Measurements from ENCODE around the gene VAC14. TPM values are rescaled to one million over a fixed set of nuclear protein-coding genes. Genes with fewer than 3 reads are reported as not detected.

Gene VAC14
- total and polyA plus RNA-seq, 3 donors from 2014 or later = 41.0 to 80.5 (median 61.8) TPM

DNA sequence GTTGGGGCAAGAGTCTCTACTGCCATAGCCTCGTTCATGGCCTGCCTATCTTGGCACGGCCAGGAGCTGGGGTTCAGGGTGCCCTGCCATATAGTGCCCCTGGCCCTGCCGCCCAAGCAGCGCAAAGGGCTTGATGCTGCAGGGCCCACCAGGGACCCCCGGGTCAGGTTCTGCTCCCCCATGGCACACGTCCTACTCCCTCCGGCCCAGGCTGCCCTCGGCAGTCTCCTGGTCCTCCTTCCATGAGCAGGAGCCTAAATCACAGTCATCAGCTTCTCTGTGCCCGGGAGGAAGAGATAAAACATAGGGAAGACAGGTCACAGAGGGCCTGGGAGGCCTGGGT is 59.2 kb downstream of the VAC14 start:
- Histone ChIP-seq H3K27ac (no peak overlapping the region), H3K9me3 (no peaks in the 10 kb centered on the region), H3K36me3 (ENCODE audit: low read depth, missing control alignments) (no peaks in the 10 kb centered on the region), H3K4me1 (peaks cover 35% of the 10 kb centered on the region), H3K4me3 (no peak overlapping the region), H3K27me3 (no peaks in the 10 kb centered on the region)
- DNase-seq = no peak
- intact Hi-C loops (cut with DNase I; ENCODE audit: low total_unique reads) = no loop called here
- 85 to 100% methylated on average over 1 to 9 of the region's 9 CpGs for WGBS, 2 donors
- TF ChIP-seq, protein P1, sequence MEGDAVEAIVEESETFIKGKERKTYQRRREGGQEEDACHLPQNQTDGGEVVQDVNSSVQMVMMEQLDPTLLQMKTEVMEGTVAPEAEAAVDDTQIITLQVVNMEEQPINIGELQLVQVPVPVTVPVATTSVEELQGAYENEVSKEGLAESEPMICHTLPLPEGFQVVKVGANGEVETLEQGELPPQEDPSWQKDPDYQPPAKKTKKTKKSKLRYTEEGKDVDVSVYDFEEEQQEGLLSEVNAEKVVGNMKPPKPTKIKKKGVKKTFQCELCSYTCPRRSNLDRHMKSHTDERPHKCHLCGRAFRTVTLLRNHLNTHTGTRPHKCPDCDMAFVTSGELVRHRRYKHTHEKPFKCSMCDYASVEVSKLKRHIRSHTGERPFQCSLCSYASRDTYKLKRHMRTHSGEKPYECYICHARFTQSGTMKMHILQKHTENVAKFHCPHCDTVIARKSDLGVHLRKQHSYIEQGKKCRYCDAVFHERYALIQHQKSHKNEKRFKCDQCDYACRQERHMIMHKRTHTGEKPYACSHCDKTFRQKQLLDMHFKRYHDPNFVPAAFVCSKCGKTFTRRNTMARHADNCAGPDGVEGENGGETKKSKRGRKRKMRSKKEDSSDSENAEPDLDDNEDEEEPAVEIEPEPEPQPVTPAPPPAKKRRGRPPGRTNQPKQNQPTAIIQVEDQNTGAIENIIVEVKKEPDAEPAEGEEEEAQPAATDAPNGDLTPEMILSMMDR (IDR thresholded peaks at IDR 0.05) = no peak
- TF ChIP-seq POLR2A (IDR thresholded peaks at IDR 0.05) = no peak

DNA sequence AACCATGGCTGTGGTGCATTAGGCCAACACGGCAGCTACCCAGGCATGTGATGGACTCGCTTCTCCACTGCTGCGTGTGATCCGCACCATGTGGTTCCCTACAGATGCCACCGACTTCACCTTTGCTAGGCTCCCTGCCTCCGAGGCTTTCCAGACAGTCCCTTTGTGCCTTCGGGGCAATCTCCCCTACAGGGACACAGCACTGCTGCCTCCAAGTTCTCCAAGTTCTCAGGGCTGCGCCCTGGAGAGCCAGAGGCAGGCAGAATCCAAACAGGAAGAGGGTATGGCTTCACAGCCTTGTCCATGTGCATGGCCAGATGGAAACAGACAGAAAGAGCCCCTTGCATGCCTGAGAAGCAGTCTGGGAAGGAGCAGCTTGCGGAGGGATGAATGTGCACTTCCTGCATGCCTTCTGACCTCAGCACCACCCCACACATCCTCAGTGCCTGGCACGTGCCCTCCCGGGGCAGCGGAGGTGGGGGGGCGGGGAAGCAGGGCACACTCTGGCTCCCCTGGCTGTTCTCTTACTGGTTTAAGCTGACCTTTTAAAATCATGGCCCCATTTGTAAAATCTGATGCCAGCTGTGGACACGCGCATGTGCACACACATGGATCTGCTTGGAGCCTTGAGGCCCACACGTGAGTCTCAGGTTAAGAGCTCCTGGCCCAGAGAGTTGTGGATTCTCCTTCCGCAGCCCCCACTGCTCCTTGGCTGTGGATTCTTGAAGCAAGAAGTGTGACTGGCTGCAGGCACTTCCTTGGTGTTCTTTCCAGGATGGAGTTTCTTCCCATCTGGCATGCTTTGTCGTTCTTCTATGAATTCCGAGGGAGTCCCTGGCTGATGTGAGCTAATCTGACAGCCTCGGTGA is 59.8 kb downstream of the VAC14 start:
- H3K27ac ChIP-seq = no peak overlapping the region
- no peaks in the 10 kb centered on the region for H3K9me3 ChIP-seq
- no peak for DNase-seq
- intact Hi-C loops (cut with DNase I; ENCODE audit: low total_unique reads) = no loop called here
- H3K4me3 ChIP-seq = no peak overlapping the region
- H3K36me3 ChIP-seq (ENCODE audit: low read depth, missing control alignments) = no peaks in the 10 kb centered on the region
- TF ChIP-seq POLR2A (IDR thresholded peaks at IDR 0.05) = no peak
- TF ChIP-seq, protein P1 (IDR thresholded peaks at IDR 0.05) = no peak
- peaks cover 29% of the 10 kb centered on the region for H3K4me1 ChIP-seq
- H3K27me3 ChIP-seq = no peaks in the 10 kb centered on the region
- WGBS, 2 donors = 81 to 89% methylated on average over 13 to 20 of the region's 20 CpGs

- TF ChIP-seq, protein P1 (IDR thresholded peaks at IDR 0.05) = no peak
- TF ChIP-seq POLR2A (IDR thresholded peaks at IDR 0.05) = no peak
- Histone ChIP-seq H3K4me1 (peaks cover 25% of the 10 kb centered on the region), H3K36me3 (ENCODE audit: low read depth, missing control alignments) (no peaks in the 10 kb centered on the region), H3K9me3 (no peaks in the 10 kb centered on the region), H3K27ac (no peak overlapping the region), H3K4me3 (no peak overlapping the region), H3K27me3 (no peaks in the 10 kb centered on the region)
- intact Hi-C loops (cut with DNase I; ENCODE audit: low total_unique reads) = no loop called here
- WGBS, 2 donors = 88 to 91% methylated on average over 11 to 16 of the region's 16 CpGs
- DNase-seq = no peak
Measured at GRCh38 chr16:70740174-70740913, 60.6 kb downstream of the VAC14 start.

DNA sequence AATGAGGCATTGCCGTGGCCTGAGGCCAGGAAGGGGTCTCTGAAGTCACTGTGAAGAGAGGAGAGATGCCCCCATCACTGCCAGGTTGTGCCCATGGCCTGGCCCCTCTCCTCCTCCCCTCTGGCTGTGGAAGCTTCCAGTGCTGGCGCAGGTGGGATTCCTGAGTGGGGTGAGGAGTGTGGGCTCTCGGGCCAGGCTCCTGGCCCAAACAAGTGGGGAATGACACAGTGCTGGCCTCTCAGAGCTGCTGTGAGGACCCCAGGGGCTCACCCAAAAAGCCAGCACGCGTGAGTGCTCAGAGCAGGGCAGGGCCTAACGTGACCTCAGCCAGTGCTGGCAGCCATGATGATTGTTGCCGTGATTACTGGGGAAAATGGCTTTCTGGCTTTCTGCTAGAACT is 61.6 kb downstream of the VAC14 start:
- Histone ChIP-seq H3K4me1 (peaks cover 22% of the 10 kb centered on the region), H3K27ac (no peak overlapping the region), H3K9me3 (no peaks in the 10 kb centered on the region), H3K27me3 (no peaks in the 10 kb centered on the region), H3K36me3 (ENCODE audit: low read depth, missing control alignments) (no peaks in the 10 kb centered on the region), H3K4me3 (no peak overlapping the region)
- TF ChIP-seq POLR2A (IDR thresholded peaks at IDR 0.05) = no peak
- DNase-seq = no peak
- intact Hi-C loops (cut with DNase I; ENCODE audit: low total_unique reads) = no loop called here
- 95 to 97% methylated on average over 5 to 7 of the region's 7 CpGs for WGBS, 2 donors
